ENCODE results near the gene FIP1L1.

Gene FIP1L1

DNA sequence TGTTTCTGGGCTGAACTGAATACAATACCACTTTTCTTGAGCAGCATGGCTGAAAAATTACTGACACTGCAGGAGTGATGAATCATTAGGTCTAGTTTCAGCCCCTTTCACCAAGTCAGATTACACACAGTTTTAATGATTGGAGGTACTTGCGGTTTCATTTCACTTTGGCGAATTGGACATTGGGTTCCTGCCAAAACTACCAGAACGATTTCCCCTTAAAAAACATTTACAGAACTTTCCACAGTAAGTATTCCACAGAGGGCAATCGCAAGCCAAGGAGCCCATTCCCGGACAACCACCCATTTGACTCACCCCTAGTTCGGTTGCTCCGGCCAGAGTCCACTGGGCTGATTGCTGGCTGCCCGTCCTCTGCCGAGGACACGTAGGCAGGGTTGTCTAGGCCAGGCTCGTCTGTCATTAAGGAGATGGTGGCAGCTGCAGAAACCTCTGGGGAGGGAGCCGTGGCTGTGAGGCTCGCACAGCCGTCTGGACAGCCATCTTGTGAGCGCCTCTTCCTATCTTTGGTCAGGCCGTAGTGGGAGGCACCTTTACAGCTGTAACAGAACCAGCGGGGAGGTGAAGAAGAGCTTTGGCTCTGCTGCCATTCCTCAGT, 130.3 kb downstream of the FIP1L1 start:
- DNase-seq: no peak

- peak; percentile 38 for DNase-seq
Observed at GRCh38 chr4:53508446-53508845, 131.0 kb downstream of the FIP1L1 start.

- no peak for DNase-seq
Observed at GRCh38 chr4:53510321-53510720, 132.9 kb downstream of the FIP1L1 start.
